HG02943 (cell line): ENCODE data around the gene MRTFA.
"Not testable (repeated sequence)": the region's sequence is repeated elsewhere in the genome, so short reads cannot be mapped to it uniquely, and the experiment has no call there.

Source experiments
- ATAC-seq: cut with Tn5 transposase; IDR thresholded peaks from one replicate; pipeline ENCODE4 v1.9.1; 2021; ENCODE audit warnings: mild to moderate bottlenecking, low read depth, moderate library complexity; ENCODE audit not compliant: unreplicated experiment

Gene MRTFA

DNA sequence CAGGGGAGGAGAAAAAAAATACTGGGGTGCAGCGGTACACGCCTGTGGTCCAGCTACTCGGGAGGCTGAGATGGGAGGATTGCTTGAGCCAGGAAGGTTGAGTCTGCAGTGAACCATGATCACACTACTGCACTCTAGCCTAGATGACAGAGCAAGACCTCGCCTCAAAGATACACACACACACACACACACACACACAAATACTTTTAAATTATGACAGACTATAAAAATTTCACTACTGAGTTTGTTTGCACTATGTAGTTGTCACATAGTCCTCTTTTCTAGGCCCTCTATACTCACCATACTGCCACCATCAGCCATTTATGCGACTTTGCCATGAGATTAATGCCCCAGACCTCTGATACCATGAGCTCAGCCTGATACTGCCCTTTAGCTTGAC lies 109.6 kb downstream of the MRTFA start:
- ATAC-seq = no peak

DNA sequence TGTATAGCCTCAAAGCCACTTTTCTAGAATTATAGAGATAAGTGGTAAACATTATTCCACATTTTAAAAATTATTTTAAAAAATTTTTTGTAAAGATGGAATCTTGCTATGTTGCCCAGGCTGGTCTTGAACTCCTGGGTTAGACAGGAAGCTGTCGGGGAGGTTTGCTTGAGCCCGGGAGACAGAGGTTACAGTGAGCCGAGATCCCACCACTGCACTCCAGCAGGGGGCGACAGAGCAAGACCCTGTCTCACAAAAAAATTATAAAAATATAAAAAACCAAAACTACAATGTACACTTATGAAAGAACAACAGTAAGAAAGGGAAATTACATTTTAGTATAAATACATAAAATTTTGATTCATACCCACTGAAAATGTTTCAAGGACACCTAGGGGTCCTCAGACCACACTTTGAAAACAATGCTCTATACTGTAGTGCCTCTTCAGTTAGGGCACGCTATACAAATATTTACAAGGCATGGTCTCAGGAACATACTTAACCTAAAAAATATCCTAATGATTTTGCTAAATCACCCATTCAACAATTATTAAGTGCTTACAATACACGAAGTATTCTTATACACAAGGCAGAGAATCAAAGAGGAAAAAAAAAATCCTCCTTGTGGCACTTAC lies 111.2 kb downstream of the MRTFA start:
- ATAC-seq = no peak

DNA sequence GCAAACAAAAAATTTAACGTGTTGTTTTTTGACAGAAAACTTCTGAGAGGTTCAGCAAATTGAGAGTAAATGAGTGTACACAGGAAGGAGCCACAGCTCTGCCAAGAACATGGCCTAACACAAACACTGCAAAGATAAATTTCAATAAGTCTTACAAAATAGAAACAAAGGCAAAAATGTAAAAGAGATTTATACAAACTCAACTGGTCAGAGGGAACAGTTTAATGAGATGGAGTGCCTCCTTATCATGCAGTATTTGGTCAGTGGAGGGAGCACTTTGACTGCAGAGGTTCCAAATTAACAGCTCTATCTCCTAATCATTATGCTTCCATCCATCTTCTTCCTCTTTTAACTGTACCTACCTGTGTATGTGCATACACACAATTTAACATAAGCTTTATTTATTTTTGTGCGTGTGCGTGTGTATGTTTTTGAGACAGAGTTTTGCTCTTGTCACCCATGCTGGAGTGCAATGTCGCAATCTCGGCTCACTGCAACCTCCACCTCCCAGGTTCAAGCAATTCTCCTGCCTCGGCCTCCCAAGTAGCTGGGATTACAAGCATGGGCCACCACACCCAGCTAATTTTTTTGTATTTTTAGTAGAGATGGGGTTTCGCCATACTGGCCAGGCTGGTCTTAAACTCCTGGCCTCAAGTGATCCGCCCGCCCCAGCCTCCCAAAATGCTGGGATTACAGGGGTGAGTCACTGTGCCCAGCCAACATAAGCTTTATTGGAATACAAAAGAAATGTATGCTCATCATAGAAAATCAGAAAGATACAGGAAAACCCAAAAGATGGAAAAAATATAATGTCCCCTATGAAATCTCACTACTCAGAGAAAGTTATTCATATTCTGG lies 111.9 kb downstream of the MRTFA start:
- no peak for ATAC-seq

DNA sequence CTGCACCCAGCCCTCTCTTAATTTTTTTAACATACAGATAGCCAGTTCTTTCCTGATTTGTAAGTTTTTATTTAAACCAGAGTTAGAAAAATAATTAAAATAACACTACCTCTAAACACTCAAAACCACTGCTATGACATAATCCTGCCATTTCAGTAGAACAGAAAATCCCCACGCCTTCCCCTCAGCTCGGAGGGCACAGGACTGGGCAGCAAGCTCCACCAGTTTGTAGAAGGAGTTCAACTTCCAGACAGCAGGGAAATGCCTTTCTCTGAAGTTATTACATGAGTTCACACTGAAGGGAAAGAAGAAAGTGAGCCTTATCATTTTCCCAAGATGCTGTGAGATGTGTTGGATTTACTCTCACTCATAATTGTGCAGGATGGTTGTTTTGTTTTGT lies 114.4 kb downstream of the MRTFA start:
- ATAC-seq = no peak

DNA sequence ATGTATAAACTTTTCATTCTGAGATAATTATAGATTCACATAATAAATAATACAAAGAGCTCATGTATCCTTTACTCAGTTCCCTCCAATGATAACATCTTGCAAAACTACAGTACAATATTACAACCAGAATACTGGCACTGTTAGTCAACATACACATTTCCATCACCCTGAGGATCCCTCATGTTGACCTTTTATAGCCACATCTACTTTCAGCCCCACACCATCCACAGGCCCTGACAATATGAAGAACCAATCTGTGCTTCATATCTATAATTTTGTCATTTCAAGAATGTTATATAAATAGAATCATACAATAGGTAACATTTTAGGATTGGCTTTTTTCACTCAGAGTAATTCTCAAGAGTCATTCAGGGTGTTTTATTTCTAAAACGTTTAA lies 115.5 kb downstream of the MRTFA start:
- ATAC-seq = no peak

DNA sequence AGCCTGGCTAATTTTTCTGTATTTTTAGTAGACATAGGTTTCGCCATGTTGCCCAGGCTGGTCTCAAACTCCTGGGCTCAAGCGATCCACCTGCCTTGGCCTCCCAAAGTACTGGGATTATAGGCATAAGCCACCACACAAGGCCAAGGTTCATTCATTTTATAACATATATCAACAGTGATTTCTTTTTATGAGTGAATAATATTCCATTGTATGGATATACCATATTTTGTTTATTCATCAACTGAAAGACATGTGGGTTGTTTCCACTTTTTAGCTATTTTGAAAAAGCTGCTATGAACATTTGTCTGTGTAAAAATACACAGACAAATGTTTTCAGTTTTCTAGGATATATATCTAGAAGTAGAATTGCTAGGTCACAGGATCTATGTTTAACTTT lies 116.0 kb downstream of the MRTFA start:
- no peak for ATAC-seq

DNA sequence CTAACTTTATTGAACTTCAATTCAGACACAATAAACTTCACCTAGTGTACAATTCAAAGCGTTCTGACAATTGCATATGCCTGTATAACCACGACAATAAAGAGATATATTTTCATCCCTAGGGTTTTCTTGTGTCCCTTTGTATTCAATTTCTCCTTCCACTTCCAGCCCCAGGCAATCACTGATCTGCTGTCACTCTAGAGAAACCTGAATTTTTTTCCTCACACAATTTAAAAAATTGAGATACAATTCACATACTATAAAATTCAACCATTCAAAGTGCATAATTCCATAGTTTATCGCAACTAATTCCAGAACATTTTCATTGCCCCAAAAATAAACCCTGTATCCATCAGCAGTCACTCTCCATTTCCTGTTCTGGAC lies 116.6 kb downstream of the MRTFA start:
- no peak for ATAC-seq

DNA sequence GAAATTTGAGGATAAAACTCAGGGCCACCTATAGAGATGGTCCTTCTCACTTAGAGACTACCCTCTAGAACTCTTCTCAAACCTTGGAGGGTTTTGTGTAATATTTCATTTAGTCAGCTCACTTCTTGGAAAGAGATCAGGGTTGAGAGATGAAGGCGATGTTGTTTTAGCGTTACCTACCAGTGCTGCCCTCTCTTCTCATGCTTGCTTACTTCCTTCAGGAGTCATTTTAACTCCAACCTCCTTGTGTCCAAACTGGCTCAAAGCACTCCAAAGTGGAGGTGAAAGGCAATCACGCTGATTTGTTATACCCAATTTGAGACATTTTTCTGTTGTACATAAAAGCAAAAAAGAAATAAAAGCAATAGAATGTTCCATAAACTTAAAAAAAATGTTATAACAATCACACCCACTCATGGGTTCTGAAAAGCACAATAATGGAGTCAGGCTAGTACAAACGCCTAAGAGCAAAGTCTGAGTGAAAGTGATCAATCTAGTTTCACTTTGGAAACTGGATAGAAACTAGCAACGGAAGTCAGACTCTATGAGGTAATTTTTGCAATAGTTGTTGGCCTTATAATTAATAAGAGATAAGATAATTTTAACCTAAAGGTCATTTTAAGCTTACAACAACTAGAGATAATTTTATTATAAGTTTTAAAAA lies 117.1 kb downstream of the MRTFA start:
- ATAC-seq = no peak

DNA sequence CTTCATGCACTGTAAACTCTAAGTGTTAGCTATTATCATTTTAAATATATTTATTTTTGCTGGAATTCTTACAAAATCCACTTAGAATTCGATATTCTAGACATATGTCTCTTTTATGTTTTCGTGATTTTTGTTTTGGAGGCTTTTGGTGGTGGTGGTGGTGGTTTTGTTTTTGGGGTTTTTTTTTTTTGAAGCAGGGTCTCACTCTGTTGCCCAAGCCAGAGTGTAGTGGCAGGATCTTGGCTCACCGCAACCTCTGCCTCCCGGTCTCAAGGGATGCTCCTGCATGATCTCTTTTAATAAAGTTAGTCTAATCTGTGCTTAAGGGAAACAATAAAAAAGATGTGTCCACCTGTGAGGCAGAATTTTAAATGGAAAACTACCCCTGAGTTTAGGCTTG lies 117.7 kb downstream of the MRTFA start:
- no peak for ATAC-seq

DNA sequence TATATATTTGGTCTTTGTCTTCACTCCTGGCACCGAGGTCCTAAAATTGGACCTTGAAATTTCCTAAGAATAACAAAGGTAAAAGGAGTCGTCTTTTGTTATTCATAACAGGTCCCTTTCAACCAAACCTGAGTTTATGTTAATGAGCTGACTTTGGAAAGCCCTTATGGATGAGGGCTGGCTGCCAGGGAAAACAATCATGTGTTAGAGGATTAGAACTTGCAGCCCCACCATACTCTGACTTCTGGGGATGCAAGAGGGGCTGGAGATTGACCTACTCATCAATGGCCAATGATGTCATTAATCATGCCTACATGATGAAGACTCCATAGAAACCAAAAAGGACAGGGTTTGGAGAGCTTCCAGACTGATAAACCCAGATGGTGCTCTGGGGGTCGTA lies 118.9 kb downstream of the MRTFA start:
- no peak for ATAC-seq

DNA sequence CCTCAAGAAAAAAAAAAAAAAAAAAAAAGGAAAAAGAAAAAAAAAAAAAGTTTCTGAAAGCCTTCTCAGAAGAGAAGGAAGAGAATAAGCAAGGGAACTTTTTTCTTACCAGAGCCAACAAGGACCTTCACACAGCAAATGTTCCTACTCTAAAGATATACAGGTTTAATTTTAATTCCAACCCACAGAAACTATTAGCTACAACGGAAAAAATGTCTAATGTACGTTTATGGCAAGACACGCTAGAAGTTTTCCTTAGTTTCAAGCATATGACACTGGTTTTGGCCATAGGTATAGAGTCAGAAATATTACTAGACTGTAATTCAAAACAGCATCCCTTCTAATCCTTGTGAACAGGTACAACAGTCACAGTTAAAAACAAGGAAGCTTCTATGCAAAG lies 120.1 kb downstream of the MRTFA start:
- no peak for ATAC-seq

DNA sequence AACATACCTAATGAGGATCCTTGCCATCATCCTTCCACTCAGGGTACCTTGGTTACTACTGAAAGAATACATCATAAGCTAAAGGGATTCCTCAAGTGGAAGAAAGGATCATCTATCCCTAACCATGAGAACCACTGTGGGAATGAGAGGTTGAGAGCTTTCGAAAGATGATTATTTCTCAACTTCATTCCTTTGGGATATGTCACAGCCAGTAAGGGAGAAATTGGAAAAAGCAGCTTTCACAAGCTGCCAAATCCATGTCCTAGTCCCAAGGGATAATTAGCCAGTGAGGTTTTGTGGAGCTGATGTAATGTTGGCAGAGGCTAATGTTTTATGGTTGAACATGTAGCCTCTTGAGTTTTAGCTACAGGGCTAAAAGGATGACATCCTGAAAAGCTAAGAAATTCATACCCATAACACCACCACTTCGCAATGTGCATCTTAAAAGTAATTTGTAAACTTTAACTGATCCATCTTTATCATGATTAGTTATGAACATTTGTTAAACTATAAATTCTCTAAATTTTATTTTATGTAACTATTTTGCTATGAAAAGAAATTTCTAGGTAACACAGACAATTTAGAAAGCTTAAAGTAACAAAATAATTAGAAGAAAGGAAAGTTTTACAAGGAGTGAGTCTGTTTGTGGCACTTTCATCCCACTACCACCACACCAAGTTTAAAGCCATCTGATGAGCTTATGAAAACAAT lies 123.9 kb downstream of the MRTFA start:
- no peak for ATAC-seq

DNA sequence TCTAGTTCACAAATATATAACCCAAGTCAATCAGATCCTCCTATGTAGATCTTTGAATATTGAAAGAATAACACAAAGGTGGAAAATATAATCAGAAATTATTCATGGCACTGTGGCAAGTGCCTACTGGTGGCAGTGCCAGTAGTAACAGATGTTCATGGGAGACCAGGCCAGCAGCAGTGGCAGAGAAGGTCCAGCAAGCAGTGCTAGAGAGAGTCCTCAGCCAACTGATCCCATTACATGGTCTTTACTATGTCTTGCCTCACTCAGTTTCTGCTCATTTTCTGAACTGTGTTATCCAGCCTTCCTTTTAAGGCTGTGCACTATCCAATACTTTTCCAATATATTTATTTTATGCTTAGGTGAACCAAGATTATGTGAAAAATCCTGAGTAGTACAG lies 124.9 kb downstream of the MRTFA start:
- ATAC-seq = no peak

DNA sequence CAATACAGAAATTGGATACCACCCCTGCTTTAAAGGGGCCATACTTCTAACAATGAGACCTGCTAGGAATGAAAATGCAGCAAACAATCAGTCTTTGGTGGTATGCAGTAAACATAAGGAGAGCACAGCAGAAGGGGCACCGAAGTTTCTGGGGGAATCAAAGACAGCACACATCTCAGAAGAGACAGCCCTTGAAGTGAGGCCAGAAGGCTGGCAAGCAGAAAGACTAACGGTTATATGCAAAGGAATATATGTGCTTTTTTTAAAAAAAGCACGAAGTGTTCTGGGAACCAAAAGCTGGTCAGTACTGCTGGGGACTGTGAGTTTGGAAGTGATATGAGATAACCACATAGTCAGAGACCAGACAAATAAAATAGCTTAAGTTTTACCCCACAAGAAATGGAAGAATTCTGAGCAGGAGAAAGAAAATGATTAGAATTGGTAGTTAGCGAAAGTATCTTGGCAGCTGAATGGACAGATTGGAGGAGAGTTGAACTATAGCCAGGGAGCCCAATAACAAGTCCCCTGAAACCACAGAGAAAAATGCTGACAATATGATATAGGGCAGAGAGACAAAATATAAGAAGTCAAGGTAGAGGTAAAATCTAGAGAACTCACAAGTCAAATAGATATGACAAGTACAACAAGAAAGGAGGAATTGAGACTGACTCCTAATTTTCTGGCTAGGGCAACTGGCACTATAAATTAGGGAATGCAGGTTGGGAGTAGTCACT lies 125.7 kb downstream of the MRTFA start:
- no peak for ATAC-seq

DNA sequence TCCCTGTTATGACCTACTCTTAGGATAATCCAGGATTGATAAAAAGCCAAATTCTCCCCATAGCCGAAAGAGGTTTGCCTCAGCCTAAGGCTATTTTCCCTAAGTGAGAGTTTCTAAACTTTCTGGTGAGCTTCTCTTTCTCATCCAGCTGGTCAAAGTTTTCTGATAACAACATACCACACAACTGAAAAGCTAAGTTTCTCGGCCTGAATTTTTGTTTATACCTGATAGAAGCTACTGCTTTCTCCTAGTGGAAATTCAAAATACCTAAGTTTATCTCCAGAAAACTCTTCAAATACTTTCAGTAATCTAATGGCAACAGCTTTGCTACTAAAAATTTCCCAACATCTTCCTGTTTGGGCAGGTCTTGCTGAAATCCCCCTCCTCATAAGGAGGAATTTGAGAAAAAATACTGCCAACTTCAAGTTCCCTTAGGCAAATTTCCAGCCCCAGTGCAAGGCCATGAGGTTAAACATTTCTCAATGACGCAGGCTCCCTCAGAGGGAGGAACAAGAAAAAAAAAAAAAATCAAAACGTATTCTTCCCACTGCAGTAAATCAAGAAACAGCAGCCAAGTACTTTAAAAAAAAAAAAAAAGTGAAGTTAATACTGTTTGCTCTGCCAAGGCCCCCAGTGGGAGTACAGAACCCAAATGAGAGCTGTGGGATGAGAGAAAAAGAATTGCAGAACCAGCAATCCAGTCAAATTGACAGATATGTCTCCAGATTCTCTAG lies 127.0 kb downstream of the MRTFA start:
- no peak for ATAC-seq

DNA sequence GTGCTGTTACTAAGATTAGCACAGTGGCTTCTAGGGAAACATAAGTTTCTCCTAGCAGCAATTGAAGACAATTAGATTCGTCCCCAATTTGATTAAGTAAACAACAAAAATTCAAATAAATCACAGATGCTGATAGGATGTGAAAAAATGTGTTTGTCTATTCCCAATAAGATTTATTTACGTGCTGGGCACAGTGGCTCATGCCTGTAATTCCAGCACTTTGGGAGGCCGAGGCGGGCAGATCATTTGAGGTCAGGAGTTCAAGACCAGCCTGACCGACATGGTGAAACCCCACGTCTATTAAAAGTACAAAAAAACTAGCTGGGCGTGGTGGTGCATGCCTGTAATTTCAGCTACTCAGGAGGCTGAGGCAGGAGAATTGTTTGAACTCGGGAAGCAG lies 128.5 kb downstream of the MRTFA start:
- not testable (repeated sequence) for ATAC-seq

DNA sequence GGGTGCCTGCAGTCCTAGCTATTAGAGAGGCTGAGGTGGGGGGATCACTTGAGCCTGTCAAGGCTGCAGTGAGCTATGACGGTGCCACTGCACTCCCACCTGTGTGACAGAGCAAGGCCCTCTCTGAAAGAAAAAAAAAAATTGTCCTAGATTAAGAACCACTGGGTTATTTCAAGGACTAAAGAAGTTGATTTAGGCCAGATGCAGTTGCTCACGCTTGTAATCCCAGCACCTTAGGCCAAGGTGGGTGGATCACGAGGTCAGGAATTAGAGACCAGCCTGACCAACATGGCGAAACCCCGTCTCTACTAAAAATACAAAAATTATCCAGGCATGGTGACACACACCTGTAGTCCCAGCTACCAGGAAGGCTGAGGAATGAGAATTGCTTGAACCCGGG lies 129.0 kb downstream of the MRTFA start:
- no peak for ATAC-seq

DNA sequence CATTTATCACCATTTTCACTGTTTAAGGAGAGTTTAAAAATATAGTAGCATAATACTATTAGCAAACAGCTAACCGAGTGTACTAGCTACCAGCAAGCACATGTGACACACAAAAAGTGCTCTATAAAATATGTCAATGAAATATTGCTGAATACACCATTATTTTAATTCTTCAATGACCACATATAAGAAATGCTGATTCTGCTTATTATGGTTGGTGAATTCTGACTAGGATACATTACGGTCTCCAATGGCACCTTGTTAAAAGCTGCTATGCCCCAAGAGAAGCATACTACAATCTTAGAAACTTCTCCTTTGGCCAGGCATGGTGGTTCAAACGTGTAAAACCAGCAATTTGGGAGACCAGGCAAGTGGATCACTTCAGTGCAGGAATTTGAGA lies 129.8 kb downstream of the MRTFA start:
- no peak for ATAC-seq

DNA sequence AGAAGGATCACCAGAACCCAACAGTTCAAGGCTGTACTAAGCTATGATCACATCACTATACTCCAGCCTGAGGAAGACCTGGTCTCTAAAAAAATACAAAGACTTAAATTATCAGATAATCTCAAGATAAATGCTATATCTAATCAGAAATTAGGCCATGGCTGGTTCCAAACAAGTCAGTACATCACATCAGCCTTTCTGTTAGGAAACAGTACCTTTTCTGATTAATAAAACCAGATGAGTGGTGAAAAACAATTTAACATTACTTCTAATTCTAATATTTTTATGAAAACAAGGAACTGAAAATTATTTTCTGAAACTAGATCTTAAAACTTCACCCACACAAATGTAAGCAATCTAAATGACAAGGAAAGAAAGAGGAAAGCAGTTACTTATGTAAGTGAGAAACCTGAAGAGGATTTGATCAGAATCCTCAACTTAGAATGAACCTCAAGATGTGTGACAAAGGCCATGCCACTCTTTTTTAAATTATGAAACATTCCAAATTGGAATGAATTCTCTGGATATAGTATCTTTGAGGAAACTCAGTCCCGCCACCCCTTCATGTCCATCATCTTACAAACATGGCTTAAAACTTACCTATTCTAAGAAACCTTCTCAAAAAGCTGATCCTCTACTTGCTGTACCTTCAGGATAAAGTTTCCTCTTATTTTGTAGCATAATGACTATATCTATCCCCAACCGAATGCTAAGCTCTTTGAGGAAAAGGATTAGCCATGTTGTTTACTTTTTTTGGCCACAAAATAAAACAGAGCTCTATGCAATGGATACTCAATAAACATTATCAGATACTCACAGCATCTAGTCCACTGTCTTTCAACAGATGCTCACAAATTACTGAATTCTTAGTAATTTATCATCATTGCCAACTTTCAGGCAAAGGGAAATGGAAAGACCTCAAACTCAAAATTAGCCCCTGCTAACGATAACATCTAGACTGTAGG lies 132.0 kb downstream of the MRTFA start:
- ATAC-seq = no peak
